ENCODE results near the gene ZIC1. TPM values are rescaled to one million over a fixed set of nuclear protein-coding genes. Genes with fewer than 3 reads are reported as not detected.

ZIC1 gene
- 30.7 and 31.7 TPM in 2 replicates for total RNA-seq
- polyA plus RNA-seq (2012), result 23.8 TPM

DNA sequence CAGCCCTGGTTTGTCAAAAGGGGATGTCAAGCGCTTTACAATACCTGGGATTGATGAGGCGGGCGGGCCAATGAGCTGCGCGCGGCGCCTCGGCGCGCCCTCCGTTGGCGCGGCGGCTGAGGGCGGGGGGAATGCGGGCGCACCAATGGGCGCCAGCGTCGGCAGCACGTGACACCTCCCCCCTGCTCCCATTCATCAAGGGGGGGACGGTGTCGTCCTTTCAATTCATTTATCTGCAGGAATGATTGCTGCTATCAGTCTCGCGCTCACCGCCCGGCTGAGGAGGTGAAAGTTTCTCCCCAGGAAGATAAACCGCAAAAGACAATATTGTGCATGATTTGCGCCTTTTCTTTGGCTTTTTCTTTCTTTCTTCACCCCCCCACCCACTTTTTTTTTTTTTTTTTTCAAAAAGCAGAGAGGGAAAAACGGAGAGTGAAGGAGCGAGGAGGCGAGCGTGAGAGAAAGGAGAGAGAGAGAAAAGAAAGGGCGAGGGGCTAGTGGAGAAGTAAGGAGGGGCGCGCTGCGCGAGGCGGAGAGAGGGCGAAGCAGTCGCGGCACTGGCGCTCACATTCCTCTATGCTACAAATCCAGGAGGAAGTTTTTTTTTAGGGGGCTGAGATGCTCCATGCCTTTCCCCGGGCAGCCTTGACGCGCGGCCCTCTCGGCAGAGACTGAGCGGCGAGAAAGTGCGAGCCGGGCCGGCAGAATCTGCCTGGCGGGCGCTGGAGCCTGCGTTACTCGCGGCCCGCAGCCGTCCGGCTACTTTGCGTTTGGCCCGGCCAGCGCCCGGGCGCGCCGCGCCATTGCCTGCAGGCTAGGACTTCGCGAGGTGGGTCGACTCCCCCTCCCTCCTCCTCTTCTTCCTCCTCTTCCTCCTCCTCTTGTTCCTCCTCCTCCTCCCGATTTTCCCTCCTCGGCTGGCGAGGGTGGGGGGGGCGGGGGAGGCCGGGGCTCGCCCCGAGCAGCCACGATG lies at the start of gene ZIC1:
ZIC1 (plus strand) TSS at position 223 of the 973 bp plus-strand sequence; CDS start at position 971, 748 bp downstream.
- DNase-seq (ENCODE audit: low read depth), result peak; percentile 93

DNA sequence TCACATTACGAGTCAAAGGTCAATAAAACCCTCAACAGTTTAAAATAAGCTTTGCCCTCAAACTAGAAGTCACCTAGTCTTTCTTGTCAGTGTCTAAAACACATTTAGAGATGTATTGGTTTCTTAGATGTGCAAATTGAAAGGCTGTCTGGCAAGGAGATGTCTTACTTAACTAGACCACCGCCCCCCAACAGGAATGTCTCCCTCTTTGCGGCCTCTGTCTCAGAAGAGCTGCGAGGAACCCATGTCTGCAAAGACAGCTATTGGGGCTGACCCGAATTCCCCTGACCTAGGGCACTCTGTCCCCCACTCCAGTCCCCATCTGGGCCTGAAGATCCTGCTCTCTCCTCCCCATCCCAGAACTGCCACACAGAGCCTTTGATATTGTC lies 49.1 kb upstream of the ZIC1 start:
- DNase-seq (ENCODE audit: low read depth), result no peak

DNA sequence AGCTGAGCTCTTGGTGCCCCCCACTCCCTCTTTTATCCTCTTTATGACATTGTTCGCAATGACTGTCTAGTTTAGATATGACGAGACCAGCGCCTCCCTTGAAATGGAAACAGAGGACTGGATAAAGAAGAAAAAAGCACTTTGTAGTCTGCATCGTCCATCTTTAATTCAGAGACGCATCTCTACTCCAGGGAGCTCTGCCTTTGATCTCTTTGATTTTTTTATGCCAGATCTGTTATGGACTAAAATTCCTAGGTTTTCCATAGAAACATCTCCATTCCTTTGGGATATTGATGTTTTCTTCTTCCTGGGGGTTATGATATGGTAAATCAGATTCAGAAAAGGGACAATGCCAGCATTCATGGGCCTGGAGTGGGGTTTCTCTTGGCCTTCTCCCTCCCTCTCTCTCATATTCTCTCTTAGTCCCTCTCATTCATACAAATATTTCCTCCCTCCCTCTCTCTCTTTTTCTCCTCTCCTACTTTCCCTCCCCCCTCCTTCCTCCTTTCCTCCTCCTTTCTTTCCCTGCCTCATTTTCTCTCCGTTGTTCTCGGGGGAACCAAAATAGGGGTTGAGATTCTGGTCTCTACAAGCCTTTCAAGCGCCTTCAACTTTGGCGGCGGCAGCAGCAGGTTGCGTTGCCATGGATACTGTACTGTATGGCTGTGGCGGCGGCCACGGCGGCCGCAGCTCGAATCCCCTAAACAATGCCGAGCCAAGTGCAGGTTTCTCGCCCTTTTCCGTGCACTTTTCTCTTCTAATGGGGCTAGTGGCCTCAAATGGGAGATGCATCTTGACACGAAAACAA lies 48.3 kb upstream of the ZIC1 start:
- no peak for DNase-seq (ENCODE audit: low read depth)

DNA sequence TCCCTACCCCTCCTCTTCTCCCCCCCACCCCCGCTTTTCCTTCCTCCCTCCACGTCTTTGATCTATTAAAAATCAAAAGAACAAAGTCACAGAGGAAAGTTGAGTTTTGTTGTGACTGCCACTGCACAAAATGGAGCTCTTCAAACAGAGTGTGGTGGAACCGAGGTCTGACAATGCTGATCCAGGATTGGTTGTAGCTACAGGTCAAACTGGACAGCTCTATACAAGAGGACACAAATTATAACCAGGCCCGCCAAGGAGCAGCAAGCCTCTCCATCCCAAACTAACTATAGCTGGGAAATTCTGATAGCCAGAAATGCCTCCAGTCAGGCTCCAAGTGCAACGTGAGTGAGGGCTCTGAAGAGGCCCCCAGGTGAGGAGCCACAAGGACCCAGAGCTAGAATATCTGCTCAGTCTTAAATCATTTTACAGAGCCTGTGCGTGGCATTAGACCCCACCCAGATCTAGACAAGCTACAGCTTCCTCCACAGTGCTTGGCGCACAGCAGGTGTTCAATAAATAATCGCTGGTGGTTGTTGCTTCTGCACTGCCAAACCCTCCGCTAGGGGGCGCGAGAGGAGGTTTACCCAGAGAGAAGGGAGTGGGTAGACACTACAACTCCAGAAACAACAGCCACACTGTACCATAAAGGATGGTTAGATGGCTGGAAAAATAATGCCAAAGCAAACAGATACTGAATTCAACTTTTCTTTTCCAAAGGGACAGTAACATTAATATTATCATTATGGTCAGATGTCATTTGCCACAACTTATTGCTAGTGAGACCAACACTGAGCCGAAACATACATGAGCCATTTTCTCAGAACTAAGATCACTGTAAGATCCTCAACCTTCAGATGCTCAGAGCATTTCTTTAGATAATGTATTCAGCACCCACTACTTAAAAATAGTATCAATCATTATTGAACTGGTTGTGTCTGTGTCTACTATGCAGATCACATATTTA lies 47.4 kb upstream of the ZIC1 start:
- peak; percentile 28 for DNase-seq (ENCODE audit: low read depth)

DNA sequence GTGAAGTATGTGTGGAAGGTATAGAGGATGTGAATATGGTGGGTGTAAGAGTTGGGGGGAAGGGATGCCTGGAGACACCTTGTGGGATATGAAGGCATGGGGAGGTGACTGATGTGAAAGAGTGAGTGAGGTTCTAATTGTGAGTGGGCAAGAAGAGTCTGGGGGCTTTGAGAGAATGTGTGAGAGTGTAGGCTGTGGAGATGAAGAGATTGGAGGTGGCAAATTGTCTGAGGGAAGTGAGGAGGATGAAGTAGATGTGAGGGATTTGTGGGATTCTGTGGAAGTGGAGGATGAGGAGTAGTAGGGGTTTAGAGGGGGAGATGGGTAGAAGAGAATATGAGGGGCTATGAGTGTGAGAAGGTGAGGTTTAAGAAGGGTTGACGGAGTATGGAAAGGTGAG lies 44.4 kb upstream of the ZIC1 start:
- DNase-seq (ENCODE audit: low read depth), result no peak

DNA sequence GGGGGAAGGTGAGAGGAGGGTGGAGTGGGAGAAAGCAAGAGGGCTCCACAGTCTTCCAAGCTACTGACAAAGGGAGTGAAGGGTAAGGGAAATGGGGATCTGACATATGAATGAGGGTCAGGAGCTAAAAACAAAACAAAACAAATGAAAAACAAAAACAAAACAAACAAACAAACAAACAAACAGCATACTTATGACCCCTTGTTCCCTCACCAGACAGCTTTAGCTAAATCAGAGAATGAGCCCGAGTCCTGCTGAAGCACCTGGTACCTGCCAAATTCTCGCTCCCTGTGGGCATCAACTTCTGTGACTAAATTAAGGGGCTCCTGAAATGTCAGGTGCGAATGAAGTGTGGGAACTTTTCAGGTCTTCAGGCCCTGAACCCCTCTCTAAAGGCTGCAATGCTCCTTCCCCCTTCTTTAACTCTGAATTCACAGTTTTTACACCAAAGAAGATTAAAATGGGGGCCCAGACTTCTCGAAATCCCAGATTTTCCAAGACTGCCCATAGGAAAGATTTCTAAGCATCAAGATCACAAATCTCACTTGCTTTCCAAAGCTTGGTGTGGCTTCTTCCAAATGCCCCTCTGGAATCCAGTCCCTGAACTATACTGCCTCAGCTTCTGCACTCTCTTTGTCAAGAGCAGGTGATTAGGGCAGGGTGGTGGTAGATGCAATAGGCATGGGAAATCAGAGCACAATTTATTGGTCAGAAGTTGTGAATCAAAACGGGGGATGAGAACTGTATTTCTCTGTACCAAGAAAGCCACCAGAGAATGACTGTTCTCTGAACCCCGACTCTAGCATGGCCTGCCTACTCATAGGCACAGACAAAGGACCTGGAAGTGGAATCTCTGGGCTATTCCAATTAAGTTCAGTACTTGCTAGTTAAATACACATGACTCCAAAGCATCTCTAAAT lies 43.7 kb upstream of the ZIC1 start:
- no peak for DNase-seq (ENCODE audit: low read depth)

DNA sequence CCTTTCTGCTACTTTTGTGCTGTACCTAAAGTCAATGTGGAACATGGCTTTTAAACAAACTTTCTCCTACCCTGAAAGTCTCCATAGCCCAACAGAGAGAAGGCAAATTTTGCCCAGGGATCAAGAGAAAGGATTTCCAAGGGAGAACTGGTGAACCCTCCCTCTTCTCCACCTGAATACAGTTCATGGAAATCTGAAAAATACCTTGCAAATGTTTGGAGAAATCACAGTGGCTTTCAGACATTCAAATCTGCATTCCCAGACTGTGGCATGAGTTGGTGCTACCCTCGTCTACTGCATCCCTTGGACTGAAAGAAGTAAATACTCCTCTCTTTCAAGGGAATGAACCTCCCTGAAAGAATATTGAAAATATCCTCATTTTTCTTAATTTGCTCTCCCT lies 41.5 kb upstream of the ZIC1 start:
- DNase-seq (ENCODE audit: low read depth), result no peak

DNA sequence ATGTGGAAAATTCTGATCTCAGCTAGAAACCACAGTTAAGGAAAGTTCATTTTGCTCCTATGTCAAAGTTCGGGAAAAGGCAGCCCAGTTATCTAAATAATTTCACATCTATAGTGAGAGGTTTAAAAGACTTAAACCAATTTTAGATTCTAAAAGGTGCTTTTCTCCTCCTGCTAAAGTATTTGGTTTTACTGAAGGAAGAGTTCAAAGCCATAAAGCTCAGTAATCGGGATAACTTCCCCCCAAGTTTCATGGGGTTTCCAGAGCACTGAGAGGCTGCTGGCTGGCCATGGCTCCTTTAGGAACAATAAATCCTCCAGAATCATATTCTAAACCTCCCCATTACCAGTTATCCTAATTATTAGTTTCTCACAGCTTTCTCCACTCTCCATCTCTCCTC lies 41.0 kb upstream of the ZIC1 start:
- no peak for DNase-seq (ENCODE audit: low read depth)

DNA sequence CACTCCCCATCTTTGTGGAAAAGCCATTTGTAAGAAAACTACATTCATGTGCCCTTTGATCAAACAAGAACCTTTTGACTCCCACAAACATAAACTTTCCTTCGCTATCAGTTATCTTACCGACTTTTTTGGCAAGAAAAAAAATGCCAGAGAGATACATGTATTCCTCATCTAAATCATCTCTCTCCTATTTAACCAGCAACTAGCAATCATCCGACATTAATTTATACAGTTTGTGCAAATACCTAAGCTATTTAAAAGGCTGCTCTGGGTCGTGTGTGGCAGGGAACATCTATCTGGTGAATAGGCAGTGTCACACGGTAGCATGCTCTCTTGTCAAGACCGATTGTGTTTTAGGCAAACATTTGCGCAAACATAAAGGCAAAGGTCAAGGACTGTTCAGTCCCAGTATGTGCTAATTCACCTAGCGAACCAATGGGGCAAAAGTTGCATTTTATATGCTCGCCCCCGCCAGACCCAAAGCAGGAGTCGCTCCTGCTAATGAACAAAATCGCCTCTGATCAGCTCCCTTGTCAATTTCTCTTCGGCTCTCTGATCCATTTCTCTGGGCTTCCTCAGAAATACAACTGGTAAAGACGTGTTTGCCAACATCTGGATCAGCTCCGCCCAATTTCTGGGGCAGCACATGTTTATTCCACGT lies 40.5 kb upstream of the ZIC1 start:
- DNase-seq (ENCODE audit: low read depth), result no peak

DNA sequence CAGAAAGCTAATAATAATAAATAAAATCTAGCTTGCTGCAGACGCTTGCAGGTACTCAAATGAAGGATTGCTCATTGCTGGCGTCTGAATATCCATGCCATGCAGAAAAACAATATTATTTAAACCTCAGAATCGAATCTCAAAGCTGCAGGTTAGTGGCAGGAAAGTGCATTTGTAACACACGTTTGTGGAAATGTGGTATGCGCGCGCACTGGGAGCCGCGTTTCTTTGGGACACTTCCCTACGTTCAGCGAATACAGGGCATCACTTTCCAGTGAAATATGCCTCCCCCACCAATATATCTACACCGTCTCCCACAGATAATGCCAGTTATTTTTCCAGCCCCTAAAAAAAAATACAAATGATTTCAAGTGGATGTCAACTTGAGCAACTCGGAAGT lies 39.9 kb upstream of the ZIC1 start:
- no peak for DNase-seq (ENCODE audit: low read depth)

DNA sequence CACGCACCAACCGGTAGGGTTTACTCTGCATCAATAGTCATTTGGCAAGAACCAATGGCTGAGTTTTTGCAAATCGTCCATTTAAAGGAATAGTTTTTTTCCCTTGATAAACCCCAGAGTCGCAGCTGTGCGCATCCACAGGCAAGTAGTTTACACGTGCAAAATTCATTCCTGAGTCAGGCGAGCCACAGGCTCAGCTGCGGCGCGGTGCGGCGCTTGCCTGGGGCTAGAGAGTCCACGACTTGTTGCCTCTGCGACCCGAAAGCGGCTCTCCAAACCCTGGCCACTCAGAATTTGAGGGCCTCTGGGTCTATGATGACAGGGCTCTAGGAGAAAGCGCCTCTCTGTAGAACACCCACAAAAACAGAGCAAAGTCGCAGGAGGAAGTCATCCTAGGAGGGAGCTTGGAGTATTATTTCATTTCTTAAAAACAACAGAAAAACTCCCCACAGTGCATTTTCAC lies 39.5 kb upstream of the ZIC1 start:
- peak; percentile 26 for DNase-seq (ENCODE audit: low read depth)

DNA sequence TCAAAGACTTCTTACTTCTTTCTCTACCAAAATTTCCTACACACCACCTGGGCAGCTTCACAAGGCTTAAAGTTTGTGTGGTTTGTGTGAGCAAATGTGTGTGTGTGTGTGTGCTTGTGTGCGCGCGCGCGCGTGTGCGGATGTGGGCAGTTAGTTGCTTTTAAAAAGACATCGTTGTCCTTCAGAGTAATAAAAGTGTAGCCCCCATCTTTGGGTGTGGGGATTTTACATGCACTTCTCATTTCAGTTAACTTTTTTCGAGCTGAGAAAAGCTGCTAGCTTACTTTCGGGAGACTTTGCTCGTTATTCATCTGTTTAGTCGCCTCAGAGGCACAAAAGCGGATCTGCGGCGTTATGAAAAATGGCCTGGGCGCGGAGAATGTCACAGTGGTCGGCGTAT lies 38.8 kb upstream of the ZIC1 start:
- no peak for DNase-seq (ENCODE audit: low read depth)

DNA sequence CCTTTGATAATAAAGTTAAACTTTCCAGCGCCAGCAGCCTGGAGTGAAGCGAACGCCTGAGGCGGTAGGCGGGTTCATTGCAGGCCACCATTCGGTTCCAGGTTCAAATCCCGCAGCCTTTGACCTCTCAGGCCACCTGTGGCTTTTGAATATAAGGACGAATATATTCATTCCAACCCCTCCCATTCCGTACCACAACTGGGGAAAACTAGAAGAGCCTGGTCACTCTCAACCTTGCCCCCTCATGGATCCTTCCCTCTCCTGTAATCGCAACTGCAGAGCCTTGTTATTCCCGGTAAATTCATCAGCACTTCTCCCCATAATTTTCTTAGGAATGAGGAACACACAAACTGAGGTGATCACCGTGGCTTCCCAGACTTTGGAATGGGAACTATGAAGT lies 38.0 kb upstream of the ZIC1 start:
- no peak for DNase-seq (ENCODE audit: low read depth)

DNA sequence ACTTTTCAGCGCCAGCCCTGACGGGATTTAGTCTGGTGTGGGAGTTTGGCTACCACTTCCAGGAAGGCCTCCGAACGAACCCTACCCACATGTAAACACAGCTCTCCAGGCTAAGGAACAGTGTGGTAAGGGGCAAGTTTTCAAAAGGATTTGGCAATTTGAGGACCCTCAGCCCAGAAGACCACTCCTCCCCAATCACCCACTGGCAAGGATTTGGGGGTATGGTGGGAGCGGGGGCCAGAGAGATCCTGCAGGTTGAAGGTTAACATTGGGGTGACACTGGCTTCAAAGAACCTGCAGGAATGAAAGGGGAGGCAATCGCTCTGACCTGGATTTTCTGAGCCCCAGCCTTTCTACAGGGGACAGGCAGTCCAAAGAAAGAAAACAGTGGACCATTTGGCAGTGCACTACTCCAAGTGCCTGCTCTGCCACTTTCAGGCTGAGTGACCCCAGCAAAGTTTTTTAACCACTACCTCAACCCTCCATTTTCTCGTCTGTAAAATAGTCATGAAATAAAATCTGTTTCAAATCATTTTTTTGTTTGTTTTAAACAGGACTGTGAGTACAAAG lies 37.3 kb upstream of the ZIC1 start:
- no peak for DNase-seq (ENCODE audit: low read depth)

DNA sequence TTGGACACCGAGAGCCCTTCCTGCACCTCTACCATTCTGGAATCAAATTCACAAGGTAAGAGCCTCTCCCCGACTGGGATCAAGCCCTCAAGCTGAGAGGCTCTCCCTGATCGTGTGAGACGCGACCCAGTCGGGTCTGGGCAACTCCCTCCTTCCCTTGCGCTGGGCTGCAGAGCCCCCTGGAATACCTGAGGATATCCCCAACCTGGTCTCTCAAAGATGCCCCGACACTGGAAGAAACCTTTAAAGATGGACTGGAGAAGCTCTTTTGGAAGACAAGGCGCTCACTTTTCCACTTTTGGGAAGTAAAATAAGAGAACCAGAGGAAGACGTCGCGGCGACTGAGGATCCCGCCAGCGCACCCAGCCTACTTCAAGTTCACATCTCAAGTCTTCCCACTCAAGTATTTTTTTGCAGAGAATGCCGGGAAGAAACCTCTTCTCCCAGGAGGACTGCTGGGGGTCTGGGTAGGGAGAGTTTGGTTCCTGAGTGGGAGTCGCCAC lies 36.6 kb upstream of the ZIC1 start:
- no peak for DNase-seq (ENCODE audit: low read depth)

DNA sequence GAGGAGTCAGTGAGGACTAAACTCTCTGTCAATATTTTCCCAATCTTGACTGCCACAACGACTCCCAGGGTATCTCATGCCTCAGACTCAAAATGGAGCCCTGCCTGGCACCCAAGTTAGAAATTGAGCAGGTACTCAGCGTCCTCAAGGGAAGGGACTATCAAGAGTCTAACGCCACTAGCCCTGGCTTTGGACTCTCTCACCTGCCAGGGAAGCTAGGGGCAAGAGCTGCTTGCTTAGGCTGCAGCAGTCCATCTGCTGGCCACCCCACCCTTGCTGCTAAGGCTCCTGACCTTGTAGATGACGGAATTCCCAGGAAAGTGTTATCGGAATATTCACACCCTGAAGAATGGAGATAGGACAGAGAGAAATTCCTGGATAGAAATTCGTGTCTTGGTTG lies 35.9 kb upstream of the ZIC1 start:
- DNase-seq (ENCODE audit: low read depth), result no peak

DNA sequence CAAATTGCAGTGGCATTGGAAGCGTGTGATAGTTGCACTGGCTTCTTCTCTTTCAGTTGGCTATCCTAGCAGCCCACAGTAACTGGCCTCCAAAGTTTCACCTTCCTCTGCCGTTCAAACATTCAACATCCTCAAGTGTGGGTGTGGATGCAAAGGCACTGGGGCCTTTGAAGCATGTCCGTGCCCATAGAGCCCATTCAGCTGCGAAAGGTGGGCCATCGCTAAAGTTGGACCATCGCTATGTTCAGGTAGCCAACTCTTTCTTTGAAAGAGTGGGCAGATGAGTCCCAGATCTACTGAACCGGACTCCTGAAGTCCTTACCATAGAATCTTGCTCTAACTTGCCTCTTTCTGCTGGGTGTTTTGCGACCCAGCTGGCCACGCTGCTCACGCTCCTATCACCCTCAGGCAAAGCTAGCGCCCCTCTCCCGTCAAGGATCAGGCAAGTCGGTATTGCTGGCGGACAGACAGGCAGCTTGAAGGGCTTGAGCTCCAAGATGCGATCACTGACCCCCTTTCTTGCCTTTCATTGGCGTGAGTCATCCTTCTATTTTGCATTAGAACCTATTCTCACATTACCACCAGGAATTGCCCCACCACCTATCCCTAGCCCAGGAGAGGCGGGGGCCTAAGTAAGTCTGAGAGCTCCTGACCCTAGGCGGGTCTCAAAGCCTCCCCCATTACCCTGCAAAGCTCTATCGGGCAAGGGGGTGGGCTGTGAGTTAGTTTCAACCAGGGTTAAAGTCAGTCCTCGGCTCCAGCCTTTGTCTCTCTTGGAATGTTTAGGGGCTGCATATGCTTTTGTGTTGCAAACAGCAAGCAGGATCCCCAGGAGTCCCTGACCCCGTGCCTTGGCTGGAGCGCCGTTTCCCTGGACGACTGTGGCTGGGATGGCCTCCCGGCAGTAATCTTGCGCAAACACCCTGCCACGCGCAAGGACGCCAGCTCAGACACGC lies 31.5 kb upstream of the ZIC1 start:
- no peak for DNase-seq (ENCODE audit: low read depth)

DNA sequence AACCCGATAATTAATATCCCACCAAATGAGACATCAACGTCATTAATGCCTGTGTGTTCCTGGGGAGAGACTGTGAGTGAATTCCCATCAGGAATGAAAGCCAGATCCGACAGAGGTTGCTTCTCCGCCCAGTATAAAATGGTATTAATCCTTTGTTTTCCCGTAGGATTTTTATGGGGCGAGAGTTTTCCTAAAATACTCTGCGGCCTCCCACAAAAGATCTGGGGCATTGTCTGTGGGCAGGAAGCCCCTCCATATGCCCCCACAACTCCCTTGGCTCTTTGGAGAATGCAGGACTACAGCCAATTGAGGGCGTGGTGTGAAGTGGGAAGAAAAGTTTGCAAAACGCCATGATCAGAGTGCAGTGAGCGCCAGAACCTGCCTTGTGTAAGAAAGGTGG lies 29.5 kb upstream of the ZIC1 start:
- no peak for DNase-seq (ENCODE audit: low read depth)

Measured in myocyte (in vitro differentiated cells).